ENCODE measurements around the gene PDXDC1.
"Not testable (repeated sequence)": the region's sequence is repeated elsewhere in the genome, so short reads cannot be mapped to it uniquely, and the experiment has no call there.

The PDXDC1 gene, protein sequence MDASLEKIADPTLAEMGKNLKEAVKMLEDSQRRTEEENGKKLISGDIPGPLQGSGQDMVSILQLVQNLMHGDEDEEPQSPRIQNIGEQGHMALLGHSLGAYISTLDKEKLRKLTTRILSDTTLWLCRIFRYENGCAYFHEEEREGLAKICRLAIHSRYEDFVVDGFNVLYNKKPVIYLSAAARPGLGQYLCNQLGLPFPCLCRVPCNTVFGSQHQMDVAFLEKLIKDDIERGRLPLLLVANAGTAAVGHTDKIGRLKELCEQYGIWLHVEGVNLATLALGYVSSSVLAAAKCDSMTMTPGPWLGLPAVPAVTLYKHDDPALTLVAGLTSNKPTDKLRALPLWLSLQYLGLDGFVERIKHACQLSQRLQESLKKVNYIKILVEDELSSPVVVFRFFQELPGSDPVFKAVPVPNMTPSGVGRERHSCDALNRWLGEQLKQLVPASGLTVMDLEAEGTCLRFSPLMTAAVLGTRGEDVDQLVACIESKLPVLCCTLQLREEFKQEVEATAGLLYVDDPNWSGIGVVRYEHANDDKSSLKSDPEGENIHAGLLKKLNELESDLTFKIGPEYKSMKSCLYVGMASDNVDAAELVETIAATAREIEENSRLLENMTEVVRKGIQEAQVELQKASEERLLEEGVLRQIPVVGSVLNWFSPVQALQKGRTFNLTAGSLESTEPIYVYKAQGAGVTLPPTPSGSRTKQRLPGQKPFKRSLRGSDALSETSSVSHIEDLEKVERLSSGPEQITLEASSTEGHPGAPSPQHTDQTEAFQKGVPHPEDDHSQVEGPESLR

DNA sequence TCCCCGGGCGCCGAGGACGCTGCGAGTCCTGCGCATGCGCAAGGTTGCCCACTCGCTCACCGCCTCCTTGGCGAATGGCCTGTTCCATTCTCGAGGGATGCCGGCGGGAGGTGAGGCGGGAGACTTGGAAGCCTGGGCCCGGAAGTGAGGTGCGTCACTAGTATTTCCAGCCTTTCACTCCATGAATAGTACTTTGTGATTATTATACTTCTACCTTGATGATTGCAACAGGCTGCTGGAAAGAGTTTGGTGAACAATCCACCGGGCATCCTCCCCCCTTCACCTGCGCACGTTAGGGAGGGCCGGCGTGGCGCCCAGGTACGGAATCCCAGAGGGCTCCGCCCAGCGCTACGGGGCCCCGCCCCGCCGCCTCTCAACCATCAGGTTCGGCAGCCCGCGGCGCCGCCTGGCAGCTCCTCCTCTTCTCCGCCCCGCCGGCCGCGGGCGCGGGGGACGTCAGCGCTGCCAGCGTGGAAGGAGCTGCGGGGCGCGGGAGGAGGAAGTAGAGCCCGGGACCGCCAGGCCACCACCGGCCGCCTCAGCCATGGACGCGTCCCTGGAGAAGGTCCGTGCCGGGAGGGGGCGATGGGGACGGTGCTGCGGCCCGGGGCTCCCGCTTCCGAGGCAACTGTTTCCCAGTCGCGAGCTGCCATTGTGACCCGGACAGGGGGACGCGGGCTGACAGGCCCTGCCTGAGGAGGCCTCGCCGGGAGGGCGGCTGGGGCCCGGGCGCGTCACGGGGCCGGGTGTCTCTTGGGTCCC, at the start of gene PDXDC1:
Gene PDXDC1 (plus strand): TSS at position 371 of the 762 bp plus-strand sequence. CDS start 174 bp downstream, at position 545.
- DNase-seq (ENCODE audit: low read depth) = peak; percentile 96

DNA sequence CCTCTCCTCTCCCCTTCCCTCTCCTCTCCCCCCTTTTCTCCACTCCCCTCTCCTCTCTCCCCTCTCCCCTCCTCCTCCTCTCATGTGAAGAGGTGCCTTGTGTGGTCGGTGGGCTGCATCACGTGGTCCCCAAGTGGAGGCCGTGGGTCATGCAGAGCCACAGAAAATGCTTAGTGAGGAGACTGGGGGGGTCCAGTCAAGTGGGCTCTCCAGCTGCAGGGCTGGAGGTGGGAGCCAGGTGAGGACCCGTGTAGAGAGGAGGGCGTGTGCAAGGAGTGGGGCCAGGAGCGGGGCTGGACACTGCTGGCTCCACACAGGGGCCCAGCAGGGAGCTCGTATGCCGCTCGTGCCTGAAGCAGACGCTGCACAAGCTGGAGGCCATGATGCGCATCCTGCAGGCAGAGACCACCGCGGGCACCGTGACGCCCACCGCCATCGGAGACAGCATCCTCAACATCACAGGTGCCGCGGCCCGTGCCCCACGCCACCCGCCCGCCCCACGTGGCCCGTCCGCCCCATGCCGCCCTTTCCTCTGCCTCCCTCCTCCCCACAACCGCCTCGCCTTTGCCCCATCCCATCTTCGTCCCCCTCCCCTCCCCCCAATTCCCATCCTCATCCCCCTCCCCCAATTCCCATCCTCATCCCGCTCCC, 46.6 kb upstream of the PDXDC1 start:
- DNase-seq (ENCODE audit: low read depth) = not testable (repeated sequence)

DNA sequence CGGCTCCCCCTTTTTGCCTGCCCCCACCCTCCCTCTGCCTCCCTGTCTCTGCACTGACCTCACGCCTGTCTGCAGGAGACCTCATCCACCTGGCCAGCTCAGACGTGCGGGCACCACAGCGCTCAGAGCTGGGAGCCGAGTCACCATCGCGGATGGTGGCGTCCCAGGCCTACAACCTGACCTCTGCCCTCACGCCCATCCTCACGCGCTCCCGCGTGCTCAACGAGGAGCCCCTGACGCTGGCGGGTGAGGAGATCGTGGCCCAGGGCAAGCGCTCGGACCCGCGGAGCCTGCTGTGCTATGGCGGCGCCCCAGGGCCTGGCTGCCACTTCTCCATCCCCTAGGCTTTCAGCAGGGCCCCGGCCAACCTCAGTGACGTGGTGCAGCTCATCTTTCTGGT, 45.6 kb upstream of the PDXDC1 start:
- DNase-seq (ENCODE audit: low read depth) = not testable (repeated sequence)

DNA sequence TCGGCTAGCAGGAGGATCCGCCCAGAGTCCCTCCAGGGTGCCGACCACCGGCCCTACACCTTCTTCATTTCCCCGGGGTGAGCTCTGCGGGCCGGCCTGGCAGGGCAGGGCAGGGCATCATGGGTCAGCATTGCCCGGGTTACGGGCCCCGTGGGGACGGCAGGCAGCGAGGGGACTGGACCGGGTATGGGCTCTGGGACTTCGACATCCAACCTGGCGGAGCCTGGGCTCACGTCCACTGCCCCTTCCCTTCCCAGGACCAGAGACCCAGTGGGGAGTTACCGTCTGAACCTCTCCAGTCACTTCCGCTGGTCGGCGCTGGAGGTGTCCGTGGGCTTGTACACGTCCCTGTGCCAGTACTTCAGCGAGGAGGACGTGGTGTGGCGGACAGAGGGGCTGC, 44.6 kb upstream of the PDXDC1 start:
- not testable (repeated sequence) for DNase-seq (ENCODE audit: low read depth)

DNA sequence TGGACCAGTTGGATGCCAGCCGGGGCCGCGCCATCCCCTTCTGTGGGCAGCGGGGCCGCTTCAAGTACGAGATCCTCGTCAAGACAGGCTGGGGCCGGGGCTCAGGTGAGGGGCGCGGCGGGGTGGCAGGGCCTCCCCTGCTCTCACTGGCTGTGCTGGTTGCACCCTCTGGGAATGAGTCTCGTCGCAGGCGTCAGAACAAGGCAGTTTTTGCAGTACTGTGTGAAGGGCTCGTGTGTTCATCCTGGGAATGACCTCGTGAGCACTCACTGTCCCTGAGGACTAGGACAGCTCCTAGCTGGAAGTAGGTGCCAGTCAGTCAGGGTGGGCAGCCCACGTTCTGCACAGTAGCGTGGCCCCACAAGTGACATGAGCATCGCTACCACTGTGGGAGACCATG, 43.9 kb upstream of the PDXDC1 start:
- DNase-seq (ENCODE audit: low read depth) = not testable (repeated sequence)

DNA sequence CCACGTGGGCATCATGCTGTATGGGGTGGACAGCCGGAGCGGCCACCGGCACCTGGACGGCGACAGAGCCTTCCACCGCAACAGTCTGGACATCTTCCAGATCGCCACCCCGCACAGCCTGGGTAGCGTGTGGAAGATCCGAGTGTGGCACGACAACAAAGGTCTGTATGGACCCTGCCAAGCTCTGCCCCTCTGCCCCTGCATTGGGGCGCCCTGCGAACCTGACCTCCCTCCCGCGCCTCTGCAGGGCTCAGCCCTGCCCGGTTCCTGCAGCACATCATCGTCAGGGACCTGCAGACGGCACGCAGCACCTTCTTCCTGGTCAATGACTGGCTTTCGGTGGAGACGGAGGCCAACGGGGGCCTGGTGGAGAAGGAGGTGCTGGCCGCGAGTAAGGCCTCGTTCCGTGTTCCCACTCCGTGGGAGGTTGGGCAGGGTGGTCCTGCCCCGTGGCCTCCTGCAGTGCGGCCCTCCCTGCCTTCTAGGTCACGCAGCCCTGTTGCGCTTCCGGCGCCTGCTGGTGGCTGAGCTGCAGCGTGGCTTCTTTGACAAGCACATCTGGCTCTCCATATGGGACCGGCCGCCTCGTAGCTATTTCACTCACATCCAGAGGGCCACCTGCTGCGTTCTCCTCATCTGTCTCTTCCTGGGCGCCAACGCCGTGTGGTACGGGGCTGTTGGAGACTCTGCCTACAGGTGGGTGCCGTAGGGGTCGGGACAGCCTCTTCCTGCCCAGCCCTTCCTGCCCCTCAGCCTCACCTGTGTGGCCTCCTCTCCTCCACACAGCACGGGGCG, 42.0 kb upstream of the PDXDC1 start:
- not testable (repeated sequence) for DNase-seq (ENCODE audit: low read depth)

DNA sequence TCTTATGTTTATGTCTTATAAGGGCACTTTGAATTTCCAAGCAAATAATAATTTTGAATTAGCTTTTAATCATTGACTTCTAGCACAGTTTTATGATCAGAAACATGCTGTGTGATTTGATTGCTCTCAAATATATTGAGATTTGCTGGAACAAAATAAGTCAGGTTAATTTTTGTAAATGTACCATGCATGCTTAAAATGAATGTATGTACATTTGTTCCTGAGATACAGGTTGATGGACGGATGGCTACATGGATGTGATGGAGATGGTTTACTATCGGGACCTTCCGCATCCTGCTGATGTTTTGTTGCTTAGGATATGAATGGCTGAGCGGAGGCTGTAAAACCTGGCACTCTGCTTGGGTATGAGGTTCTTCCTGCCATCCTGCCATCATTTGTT, 37.7 kb upstream of the PDXDC1 start, which contains the start of gene NPIPA1:
Gene NPIPA1 (plus strand): TSS at position 301 of the 400 bp plus-strand sequence. CDS start 0 bp downstream, at position 301.
- not testable (repeated sequence) for DNase-seq (ENCODE audit: low read depth)

DNA sequence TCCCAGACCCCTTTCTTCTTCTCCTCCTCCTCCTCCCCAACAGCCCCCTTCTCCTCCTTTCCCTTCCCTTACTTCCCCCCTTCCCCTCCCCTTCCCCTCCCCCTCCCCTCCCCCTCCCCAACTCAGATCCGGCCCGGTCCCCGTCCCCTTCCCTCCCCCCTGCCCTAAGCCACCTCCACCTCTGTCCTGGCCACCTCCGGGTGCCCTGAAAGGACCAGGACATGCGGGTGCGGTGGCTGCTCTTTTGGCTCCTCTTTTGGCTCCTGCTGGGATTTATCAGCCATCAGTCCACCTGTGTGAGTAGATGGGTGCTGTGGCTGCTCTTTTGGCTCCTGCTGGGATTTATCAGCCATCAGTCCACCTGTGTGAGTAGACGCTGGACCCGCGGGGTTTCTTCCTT, 36.8 kb upstream of the PDXDC1 start:
- DNase-seq (ENCODE audit: low read depth) = not testable (repeated sequence)

DNA sequence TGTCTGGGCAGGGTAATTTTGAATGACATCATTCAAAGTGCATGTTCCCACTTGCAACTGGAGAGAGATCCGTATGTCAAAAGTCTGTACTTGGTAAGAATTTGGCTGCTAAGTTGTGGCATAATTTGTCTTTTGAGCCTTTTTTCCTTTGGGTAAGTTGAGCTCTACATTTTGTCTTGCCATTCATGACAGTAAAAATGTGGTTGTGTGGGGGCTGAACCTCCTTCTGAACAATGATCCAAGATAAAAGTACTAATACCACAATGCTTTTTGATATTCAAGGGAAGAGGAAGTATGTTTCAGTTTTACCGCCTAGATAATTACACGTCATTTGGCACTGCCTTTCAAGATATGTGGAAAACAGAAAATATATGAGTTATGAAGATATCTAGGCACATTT, 32.1 kb upstream of the PDXDC1 start:
- not testable (repeated sequence) for DNase-seq (ENCODE audit: low read depth)

DNA sequence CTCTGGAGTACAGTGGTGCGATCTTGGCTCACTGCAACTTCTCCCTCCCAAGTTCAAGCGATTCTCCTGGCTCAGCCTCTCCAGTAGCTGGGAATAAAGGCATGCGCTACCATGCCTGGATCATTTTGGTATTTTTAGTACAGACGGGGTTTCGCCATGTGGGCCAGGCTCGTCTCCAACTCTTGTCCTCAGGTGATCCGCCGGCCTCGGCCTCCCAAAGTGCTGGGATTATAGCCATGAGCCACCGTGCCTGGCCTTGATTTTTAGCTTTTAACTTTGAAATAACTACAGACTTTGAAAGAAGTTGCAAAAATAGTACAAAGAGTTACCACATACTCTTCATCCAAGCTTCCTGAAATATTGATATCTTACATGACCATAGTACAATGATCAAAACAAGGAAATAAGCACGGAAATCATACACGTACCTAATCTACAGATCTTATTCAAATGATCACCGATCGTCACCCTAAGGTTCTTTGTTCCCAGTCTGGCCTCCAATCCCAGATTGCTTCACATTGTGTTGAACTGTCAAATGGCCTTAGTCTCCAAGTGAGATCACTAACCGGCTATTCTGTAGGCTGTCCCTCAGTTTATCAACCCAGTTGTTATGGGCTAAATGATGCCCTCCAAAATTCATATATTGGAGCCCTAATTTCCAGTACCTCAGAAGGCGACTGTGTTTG, 19.1 kb upstream of the PDXDC1 start:
- DNase-seq (ENCODE audit: low read depth) = no peak

DNA sequence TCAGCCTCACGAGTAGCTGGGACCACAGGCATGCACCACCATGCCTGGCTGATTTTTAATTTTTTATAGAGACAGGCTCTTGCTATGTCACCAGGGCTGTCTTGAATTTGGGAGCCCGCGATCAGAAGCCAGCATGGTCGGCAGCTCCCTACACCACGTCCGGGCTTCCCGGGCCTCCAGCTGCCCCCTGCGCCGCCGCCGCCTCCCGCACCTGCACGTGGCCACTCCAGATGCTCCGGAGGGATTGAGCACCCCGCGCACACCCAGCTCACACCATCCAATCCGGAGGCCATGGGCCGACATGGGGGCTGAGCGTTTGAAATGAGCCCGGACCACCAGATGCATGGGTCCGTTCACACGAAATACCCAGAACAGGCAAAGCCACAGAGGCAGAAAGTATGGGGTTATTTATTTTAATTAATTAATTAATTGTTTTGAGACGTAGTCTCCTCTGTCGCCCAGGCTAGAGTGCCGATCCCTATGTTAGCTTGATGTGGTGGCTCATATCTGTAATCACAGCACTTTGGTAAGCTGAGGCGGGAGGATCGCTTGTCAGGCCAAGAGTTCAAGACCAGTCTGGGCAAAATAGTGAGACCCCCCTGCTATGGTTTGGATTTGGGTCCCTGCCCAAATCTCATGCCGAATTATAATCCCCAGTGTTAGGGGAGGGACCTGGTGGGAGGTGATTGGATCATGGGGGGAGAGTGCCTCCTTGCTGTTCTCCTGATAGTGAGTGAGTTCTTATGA, 17.1 kb upstream of the PDXDC1 start:
- DNase-seq (ENCODE audit: low read depth) = no peak

DNA sequence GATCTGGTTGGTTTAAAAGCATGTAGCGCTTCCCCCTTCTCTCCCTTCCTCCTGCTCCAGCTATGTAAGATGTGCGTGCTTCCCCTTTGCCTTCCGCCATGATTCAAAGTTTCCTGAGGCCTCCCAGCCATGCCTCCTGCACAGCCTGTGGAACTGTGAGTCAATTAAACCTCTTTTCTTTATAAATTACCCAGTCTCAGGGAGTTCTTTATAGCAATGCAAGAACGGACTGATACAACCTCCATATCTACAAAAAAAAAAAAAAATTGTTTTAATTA, 16.6 kb upstream of the PDXDC1 start:
- DNase-seq (ENCODE audit: low read depth) = no peak

DNA sequence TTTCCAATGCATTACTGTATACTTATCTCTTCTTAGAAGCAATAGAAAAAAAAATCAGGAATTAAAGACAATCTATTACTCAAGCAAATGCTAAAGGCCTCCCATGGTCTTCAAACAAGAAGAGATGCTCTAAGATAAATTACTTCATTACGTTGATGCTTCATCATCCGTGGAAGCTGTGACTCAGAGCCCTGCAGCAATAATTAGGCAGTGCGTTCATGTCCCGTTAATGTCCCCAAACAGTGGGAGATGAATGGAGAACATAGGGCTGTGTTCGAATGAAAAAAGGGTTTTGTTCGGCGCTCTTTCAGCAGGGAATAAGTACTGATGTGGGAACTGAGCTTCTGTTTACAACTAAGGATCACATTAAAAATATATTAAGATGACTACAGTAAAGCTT, 15.9 kb upstream of the PDXDC1 start:
- no peak for DNase-seq (ENCODE audit: low read depth)

DNA sequence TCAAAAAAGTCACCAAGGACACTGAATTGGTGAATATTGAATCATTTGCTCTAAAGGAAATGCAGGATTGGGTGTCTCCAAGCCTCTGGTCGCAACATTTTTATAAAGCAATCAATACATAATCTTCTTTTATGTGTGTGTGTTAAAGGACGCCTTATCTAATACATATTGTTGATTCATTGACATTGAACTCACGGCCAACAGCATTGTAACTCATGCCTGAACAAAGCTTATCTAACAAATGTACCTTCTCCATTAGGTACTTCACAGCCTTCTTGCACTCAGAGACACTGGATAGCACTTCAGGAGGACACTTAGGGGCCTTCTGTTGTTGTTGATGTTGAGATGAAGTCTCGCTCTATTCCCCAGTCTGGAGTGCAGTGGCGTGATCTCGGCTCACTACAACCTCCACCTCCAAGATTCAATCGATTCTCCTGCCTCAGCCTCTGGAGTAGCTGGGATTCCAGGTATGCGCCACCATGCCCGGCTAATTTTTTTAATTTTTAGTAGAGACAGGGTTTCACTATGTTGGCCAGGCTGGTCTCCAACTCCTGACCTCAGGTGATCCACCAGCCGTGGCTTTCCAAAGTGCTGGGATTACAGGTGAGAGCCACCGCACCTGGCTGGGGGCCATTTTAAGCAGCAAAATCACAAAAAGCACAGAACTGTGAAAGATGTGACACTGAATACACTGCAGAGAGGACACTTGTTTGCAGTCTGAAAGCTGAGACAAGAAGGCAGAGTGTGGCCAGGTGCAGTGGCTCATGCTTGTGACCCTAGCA, 13.2 kb upstream of the PDXDC1 start:
- DNase-seq (ENCODE audit: low read depth) = no peak

DNA sequence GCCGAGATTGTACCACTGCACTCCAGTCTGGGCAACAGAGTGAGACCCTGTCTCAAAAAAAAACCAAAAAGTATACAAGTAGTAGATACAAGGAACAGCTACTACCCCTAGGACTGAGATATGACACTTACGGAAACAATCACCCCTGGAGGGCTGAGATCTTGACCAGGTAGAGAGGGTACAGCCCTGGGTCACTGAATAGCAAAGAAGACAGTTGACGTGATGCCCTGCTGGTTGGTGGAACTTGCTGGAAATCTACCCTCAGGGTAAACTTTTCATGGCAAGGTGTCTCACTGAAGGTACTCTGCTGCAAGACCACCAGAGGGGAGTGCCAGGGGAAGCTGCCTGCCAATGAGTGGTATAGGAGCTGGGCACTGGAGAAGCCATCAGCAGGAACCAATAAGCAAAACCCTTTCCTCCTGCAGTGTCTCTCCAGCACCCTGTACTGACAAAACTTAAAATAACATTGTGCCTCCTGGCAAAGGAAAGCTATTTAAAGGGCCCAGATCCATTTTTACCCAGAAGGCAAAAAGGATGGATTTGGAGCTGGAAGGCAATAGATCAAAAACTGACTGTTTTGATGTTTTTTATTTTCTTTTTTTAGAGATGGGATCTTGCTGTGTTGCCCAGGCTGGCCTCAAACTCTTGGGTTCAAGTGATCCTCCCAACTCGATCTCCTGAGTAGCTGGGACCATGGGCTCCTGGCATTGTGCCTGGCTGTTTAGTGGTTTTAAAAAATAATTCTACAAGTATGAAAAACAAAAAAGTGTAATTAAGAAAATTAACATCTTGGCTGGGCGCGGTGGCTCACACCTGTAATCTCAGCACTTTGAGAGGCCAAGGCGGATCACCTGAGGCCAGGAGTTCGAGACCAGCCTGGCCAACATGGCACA, 11.3 kb upstream of the PDXDC1 start:
- no peak for DNase-seq (ENCODE audit: low read depth)

DNA sequence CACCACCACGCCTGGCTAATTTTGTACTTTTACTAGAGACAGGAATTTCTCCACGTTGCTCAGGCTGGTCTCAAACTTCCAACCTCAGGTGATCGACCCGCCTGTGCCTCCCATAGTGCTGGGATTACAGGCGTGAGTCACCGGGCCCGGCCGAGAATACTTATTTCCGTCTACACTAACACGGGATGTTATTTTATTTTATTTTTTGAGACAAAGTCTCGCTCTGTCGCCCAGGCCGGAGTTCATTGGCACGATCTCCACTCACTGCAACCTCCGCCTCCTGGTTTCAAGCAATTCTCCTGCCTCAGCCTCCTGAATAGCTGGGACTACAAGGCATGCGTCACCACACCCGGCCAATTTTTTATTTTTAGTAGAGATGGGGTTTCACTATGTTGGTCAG, 9.5 kb upstream of the PDXDC1 start:
- no peak for DNase-seq (ENCODE audit: low read depth)

DNA sequence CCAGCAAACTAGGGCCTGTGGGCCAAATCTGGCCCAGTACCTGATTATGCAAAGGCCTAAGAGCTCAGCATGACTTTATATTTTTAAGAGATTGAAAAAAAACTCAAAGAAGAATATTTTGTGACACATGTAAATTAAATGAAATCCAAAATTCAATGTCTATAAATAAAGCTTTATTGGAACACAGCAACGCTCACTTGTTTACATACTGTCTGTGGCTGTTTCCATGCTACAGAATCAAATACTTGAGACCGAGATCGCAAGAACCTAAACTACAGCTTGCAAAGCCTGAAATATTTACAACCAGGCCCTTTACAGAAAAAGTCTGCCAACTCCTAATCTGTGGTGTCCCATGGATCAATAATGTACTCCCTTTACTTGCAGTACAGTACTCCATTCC, 5.0 kb upstream of the PDXDC1 start:
- DNase-seq (ENCODE audit: low read depth) = not testable (repeated sequence)

DNA sequence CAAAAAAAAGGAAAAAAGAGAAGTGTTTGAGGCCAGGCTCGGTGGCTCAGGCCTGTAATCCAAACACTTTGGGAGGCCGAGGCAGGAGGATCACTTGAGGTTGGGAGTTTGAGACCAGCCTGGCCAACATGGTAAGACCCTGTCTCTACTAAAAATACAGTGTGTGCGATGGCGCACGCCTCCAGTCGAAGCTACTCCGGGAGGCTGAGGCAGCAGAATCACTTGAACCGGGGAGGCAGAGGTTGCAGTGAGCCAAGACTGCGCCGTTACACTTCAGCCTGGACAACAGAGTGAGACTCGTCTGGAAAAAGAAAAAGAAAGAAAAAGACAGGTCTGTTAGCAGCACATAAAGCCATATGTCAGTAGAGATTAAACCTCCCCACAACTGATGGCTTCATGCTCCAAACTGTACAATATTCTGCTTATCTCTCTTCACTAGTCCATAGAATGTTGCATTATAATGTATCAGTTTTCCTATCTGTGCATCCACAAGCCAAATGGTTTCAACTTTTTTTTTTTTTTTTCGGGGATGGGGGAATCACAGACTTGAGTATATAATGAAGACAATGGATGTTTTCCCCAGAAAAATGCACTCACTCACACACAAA, 3.1 kb upstream of the PDXDC1 start:
- DNase-seq (ENCODE audit: low read depth) = not testable (repeated sequence)

Data from activated T-cell treated with anti-CD3 and anti-CD28 coated beads for 1 hour (primary cell).